Endodermal cell (in vitro differentiated cells): ENCODE measurements around the gene TALDO1. TPM values are rescaled to one million over a fixed set of nuclear protein-coding genes. Genes with fewer than 3 reads are reported as not detected.

ENCODE experiments used
- DNase-seq: peaks from one replicate; pipeline ENCODE4 v3.0.0-alpha.2; 2017
- H3K27ac ChIP-seq: 2 replicates; pipeline ENCODE4 v1.5.1; 2013; ENCODE audit warnings: mild to moderate bottlenecking, low read depth, low read length, moderate library complexity
- H3K27me3 ChIP-seq: 2 replicates; pipeline ENCODE4 v1.6.1; 2013; ENCODE audit warnings: mild to moderate bottlenecking, low read length, moderate library complexity; ENCODE audit not compliant: insufficient read depth, control insufficient read depth, poor library complexity, severe bottlenecking
- H3K36me3 ChIP-seq: 2 replicates; pipeline ENCODE4 v1.7.0; 2013; ENCODE audit warnings: mild to moderate bottlenecking, low read length, moderate library complexity; ENCODE audit not compliant: control insufficient read depth, insufficient read depth
- H3K4me1 ChIP-seq: one replicate; pipeline ENCODE4 v1.7.0; 2013; ENCODE audit warnings: low read length; ENCODE audit not compliant: control insufficient read depth, insufficient read depth
- H3K4me3 ChIP-seq: 2 replicates; pipeline ENCODE4 v1.5.1; 2013; ENCODE audit warnings: mild to moderate bottlenecking, low read length, moderate library complexity
- H3K9ac ChIP-seq: 2 replicates; pipeline ENCODE4 v1.6.1; 2013; ENCODE audit warnings: mild to moderate bottlenecking, low read length, moderate library complexity; ENCODE audit not compliant: poor library complexity, severe bottlenecking; ENCODE audit errors: extremely low read depth
- H3K9me3 ChIP-seq: 2 replicates; pipeline ENCODE4 v1.6.1; 2013; ENCODE audit warnings: mild to moderate bottlenecking, low read length, moderate library complexity; ENCODE audit not compliant: control insufficient read depth
- H3K27ac Mint-ChIP-seq: 2 replicates; pipeline ENCODE4 v1.8.0; 2020; ENCODE audit warnings: mixed read lengths
- H3K27me3 Mint-ChIP-seq: 2 replicates; pipeline ENCODE4 v1.8.0; 2021; ENCODE audit warnings: mild to moderate bottlenecking, mixed read lengths; ENCODE audit not compliant: insufficient read depth
- H3K36me3 Mint-ChIP-seq: 2 replicates; pipeline ENCODE4 v1.8.0; 2020; ENCODE audit warnings: low read depth, mixed read lengths
- H3K4me1 Mint-ChIP-seq: 2 replicates; pipeline ENCODE4 v1.8.0; 2020; ENCODE audit warnings: mixed read lengths
- H3K4me3 Mint-ChIP-seq: 2 replicates; pipeline ENCODE4 v1.8.0; 2020; ENCODE audit warnings: mild to moderate bottlenecking, moderate library complexity, mixed read lengths
- H3K9me3 Mint-ChIP-seq: 2 replicates; pipeline ENCODE4 v1.8.0; 2020; ENCODE audit warnings: mild to moderate bottlenecking, mixed read lengths
- CTCF ChIP-seq: fragments of 200-600 bp; sonication (generic); conservative IDR thresholded peaks from 2 replicates; pipeline ENCODE4 v1.5.0; 2021; ENCODE audit warnings: antibody characterized with exemption, mild to moderate bottlenecking
- WGBS, 2 experiments: methylation state at CpG; one replicate each; pipeline versions ENCODE4 v1.1.5 to v1.1.7; 2013; ENCODE audit warnings: missing lambda C conversion rate in 2 of 2, mixed read lengths in 1 of 2; ENCODE audit not compliant: insufficient coverage in 1 of 2, insufficient read length in 1 of 2; 5-methylcytosine and 5-hydroxymethylcytosine counted together
- total RNA-seq, 2 donors: library from RNA; stranded (reverse); fragmentation: NEBNext Ultra II Directional in 1 of 2; extraction: Animal tissue kit (Norgen Biotek cat#: 25700) in 1 of 2; gene quantifications; 2 replicates in 1 of 2; 3 replicates in 1 of 2; pipeline ENCODE4 v1.2.1, GENCODE V29; 2021

TALDO1 gene
- total RNA-seq, 2 donors from 2014 or later: 177 to 221 TPM

- H3K27ac ChIP-seq: no peak overlapping the region
- 12 to 14% methylated on average over 20 to 24 of the region's 24 CpGs for WGBS, 2 experiments
- TF ChIP-seq CTCF: peak; percentile 95
- H3K27me3 ChIP-seq: no peaks in the 10 kb centered on the region
- H3K9me3 Mint-ChIP-seq: no peaks in the 10 kb centered on the region
- no peaks in the 10 kb centered on the region for H3K4me1 ChIP-seq
- no peak overlapping the region for H3K4me3 ChIP-seq
- H3K9me3 ChIP-seq: no peaks in the 10 kb centered on the region
- no peak overlapping the region for H3K9ac ChIP-seq
- H3K27me3 Mint-ChIP-seq: no peaks in the 10 kb centered on the region
- DNase-seq: peak; percentile 98
- peaks cover 10% of the 10 kb centered on the region for H3K36me3 ChIP-seq
- H3K4me1 Mint-ChIP-seq: peaks cover 6% of the 10 kb centered on the region
- peak overlapping the region; percentile 15 for H3K4me3 Mint-ChIP-seq
- peak overlapping the region; percentile 58 for H3K27ac Mint-ChIP-seq
- H3K36me3 Mint-ChIP-seq: peaks cover 17% of the 10 kb centered on the region
Measured at GRCh38 chr11:783581-784015, 36.3 kb downstream of the TALDO1 start.

GRCh38 chr11:786235-787083, 39.2 kb downstream of the TALDO1 start:
- H3K36me3 ChIP-seq: no peaks in the 10 kb centered on the region
- peaks cover 6% of the 10 kb centered on the region for H3K4me1 Mint-ChIP-seq
- no peaks in the 10 kb centered on the region for H3K9me3 Mint-ChIP-seq
- H3K27me3 Mint-ChIP-seq: peaks cover 3% of the 10 kb centered on the region
- DNase-seq: no peak
- WGBS, 2 experiments: 85 to 86% methylated on average over 10 to 24 of the region's 24 CpGs
- H3K4me1 ChIP-seq: no peaks in the 10 kb centered on the region
- no peak overlapping the region for H3K27ac ChIP-seq
- no peaks in the 10 kb centered on the region for H3K9me3 ChIP-seq
- no peaks in the 10 kb centered on the region for H3K27me3 ChIP-seq
- H3K9ac ChIP-seq: no peak overlapping the region
- H3K36me3 Mint-ChIP-seq: peaks cover 11% of the 10 kb centered on the region
- no peak for TF ChIP-seq CTCF
- H3K4me3 Mint-ChIP-seq: no peak overlapping the region
- no peak overlapping the region for H3K27ac Mint-ChIP-seq
- H3K4me3 ChIP-seq: no peak overlapping the region

GRCh38 chr11:787084-787675, 39.9 kb downstream of the TALDO1 start:
- Histone ChIP-seq H3K4me1 (no peaks in the 10 kb centered on the region), H3K4me3 (no peak overlapping the region), H3K9me3 (no peaks in the 10 kb centered on the region), H3K36me3 (no peaks in the 10 kb centered on the region), H3K27ac (no peak overlapping the region), H3K27me3 (no peaks in the 10 kb centered on the region), H3K9ac (no peak overlapping the region)
- 90 to 95% methylated on average over 11 to 24 of the region's 24 CpGs for WGBS, 2 experiments
- Mint-ChIP-seq H3K4me3 (no peak overlapping the region), H3K27ac (no peak overlapping the region), H3K4me1 (peaks cover 6% of the 10 kb centered on the region), H3K27me3 (peaks cover 3% of the 10 kb centered on the region), H3K36me3 (peaks cover 13% of the 10 kb centered on the region), H3K9me3 (no peaks in the 10 kb centered on the region)
- TF ChIP-seq CTCF: no peak
- DNase-seq: no peak
